Esophagus muscularis mucosa (tissue), 3 donors: ENCODE measurements around the gene RAD18.

Source experiments
- POLR2A ChIP-seq: fragments of 450-650 bp; IDR thresholded peaks from one replicate; pipeline ENCODE4 v1.6.1; 2017; ENCODE audit warnings: antibody characterized with exemption, moderate library complexity, mild to moderate bottlenecking, low read depth
- POLR2AphosphoS5 ChIP-seq, 2 donors: sonication (generic); formaldehyde crosslinking; IDR thresholded peaks; one replicate each; pipeline ENCODE4 v1.6.1; 2017; ENCODE audit warnings: antibody characterized with exemption in 2 of 2
- TF ChIP-seq, protein P1 (sequence below), 3 experiments: fragments of 200-600 bp in 2 of 3; fragments of 450-650 bp in 1 of 3; sonication (generic) in 2 of 3; IDR thresholded peaks; one replicate each; pipeline ENCODE4 v1.5.1; 2017 to 2019; ENCODE audit warnings: antibody characterized with exemption in 3 of 3, mild to moderate bottlenecking in 2 of 3, moderate library complexity in 1 of 3

- TF ChIP-seq, protein P1, sequence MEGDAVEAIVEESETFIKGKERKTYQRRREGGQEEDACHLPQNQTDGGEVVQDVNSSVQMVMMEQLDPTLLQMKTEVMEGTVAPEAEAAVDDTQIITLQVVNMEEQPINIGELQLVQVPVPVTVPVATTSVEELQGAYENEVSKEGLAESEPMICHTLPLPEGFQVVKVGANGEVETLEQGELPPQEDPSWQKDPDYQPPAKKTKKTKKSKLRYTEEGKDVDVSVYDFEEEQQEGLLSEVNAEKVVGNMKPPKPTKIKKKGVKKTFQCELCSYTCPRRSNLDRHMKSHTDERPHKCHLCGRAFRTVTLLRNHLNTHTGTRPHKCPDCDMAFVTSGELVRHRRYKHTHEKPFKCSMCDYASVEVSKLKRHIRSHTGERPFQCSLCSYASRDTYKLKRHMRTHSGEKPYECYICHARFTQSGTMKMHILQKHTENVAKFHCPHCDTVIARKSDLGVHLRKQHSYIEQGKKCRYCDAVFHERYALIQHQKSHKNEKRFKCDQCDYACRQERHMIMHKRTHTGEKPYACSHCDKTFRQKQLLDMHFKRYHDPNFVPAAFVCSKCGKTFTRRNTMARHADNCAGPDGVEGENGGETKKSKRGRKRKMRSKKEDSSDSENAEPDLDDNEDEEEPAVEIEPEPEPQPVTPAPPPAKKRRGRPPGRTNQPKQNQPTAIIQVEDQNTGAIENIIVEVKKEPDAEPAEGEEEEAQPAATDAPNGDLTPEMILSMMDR (IDR thresholded peaks at IDR 0.05): no peak
- TF ChIP-seq POLR2A (no peak), POLR2AphosphoS5 (IDR thresholded peaks at IDR 0.05) (no peak)
These were observed 98.6 kb downstream of the RAD18 start for GRCh38 chr3:8864402-8865350.
